ENCODE measurements around the gene SNAPIN.

- TF ChIP-seq CTCF (IDR thresholded peaks at IDR 0.05), result no peak
- TF ChIP-seq REST (IDR thresholded peaks at IDR 0.05; ENCODE audit: insufficient read depth in 1 of 2, low read depth in 2 of 2, low read length in 1 of 2), result no peak
- no peak for TF ChIP-seq TCF7L2 (IDR thresholded peaks at IDR 0.05; ENCODE audit: low read depth, low read length)
These were observed 43.6 kb upstream of the SNAPIN start for GRCh38 chr1:153614906-153615305.

All from Panc1 (cell line).